Parathyroid adenoma (tissue), 2 donors: Measurements from ENCODE around the gene ALDH1A2.

Experiments
- H2AFZ ChIP-seq: fragments of 300-600 bp; sonication (generic); one replicate; pipeline ENCODE4 v1.7.0; 2017; ENCODE audit warnings: antibody characterized with exemption, mild to moderate bottlenecking
- H3K27ac ChIP-seq: fragments of 300-600 bp; sonication (generic); one replicate; pipeline ENCODE4 v1.7.0; 2017
- H3K27me3 ChIP-seq: fragments of 300-600 bp; sonication (generic); one replicate; pipeline ENCODE4 v1.7.0; 2017; ENCODE audit warnings: low read length; ENCODE audit not compliant: control insufficient read depth, insufficient read depth
- H3K36me3 ChIP-seq: fragments of 300-600 bp; sonication (generic); one replicate; pipeline ENCODE4 v1.7.0; 2017; ENCODE audit warnings: low read length; ENCODE audit not compliant: control insufficient read depth, insufficient read depth
- H3K4me1 ChIP-seq: fragments of 300-600 bp; sonication (generic); one replicate; pipeline ENCODE4 v1.7.0; 2017; ENCODE audit warnings: control low read depth
- H3K4me2 ChIP-seq: fragments of 300-600 bp; sonication (generic); one replicate; pipeline ENCODE4 v1.7.0; 2017; ENCODE audit warnings: low read length
- H3K4me3 ChIP-seq: fragments of 300-600 bp; sonication (generic); one replicate; pipeline ENCODE4 v1.7.0; 2017; ENCODE audit warnings: low read depth, low read length
- H3K79me2 ChIP-seq: fragments of 300-600 bp; sonication (generic); one replicate; pipeline ENCODE4 v1.7.0; 2017; ENCODE audit warnings: control low read depth
- H3K9ac ChIP-seq: fragments of 300-600 bp; sonication (generic); one replicate; pipeline ENCODE4 v1.7.0; 2017; ENCODE audit warnings: mild to moderate bottlenecking
- H3K9me3 ChIP-seq: fragments of 300-600 bp; sonication (generic); one replicate; pipeline ENCODE4 v1.7.0; 2017; ENCODE audit warnings: low read length; ENCODE audit not compliant: control insufficient read depth
- CTCF ChIP-seq: fragments of 300-600 bp; sonication (generic); IDR thresholded peaks from one replicate; pipeline ENCODE4 v1.7.0; 2017; ENCODE audit warnings: antibody characterized with exemption, mild to moderate bottlenecking
- donor health status: primary hyperparathyroidism.

The ALDH1A2 gene

GRCh38 chr15:58074452-58074851 is 8.9 kb upstream of the ALDH1A2 start:
- no peaks in the 10 kb centered on the region for H3K9me3 ChIP-seq
- no peaks in the 10 kb centered on the region for H3K4me1 ChIP-seq
- no peak overlapping the region for H3K27ac ChIP-seq
- no peaks in the 10 kb centered on the region for H3K36me3 ChIP-seq
- H3K79me2 ChIP-seq, result no peaks in the 10 kb centered on the region
- no peak overlapping the region for H3K4me2 ChIP-seq
- TF ChIP-seq CTCF, result no peak
- H3K27me3 ChIP-seq, result no peaks in the 10 kb centered on the region
- H2AFZ ChIP-seq, result no peak overlapping the region
- H3K4me3 ChIP-seq, result no peak overlapping the region
- H3K9ac ChIP-seq, result no peak overlapping the region

- no peak overlapping the region for H3K4me3 ChIP-seq
- H2AFZ ChIP-seq, result no peak overlapping the region
- no peak overlapping the region for H3K4me2 ChIP-seq
- no peak overlapping the region for H3K27ac ChIP-seq
- H3K79me2 ChIP-seq, result no peaks in the 10 kb centered on the region
- H3K9ac ChIP-seq, result no peak overlapping the region
- no peaks in the 10 kb centered on the region for H3K36me3 ChIP-seq
- H3K4me1 ChIP-seq, result no peaks in the 10 kb centered on the region
- no peaks in the 10 kb centered on the region for H3K27me3 ChIP-seq
- H3K9me3 ChIP-seq, result no peaks in the 10 kb centered on the region
- TF ChIP-seq CTCF, result peak; percentile 64
Observed at GRCh38 chr15:58070801-58071418, 5.4 kb upstream of the ALDH1A2 start.

- Histone ChIP-seq H3K79me2 (no peaks in the 10 kb centered on the region), H3K4me2 (no peak overlapping the region), H3K27ac (no peak overlapping the region), H3K36me3 (no peaks in the 10 kb centered on the region), H3K9me3 (no peaks in the 10 kb centered on the region), H3K9ac (no peak overlapping the region), H3K27me3 (peaks cover 5% of the 10 kb centered on the region), H3K4me1 (no peaks in the 10 kb centered on the region), H2AFZ (no peak overlapping the region), H3K4me3 (no peak overlapping the region)
- no peak for TF ChIP-seq CTCF
Observed at GRCh38 chr15:58069008-58069407, 3.5 kb upstream of the ALDH1A2 start.

- Histone ChIP-seq H3K27ac (no peak overlapping the region), H3K4me1 (no peaks in the 10 kb centered on the region), H3K79me2 (no peaks in the 10 kb centered on the region), H3K36me3 (no peaks in the 10 kb centered on the region), H3K9me3 (no peaks in the 10 kb centered on the region), H3K9ac (no peak overlapping the region), H3K4me2 (peak overlapping the region; percentile 43), H3K27me3 (peaks cover 5% of the 10 kb centered on the region), H2AFZ (peak overlapping the region; percentile 70), H3K4me3 (peak overlapping the region; percentile 29)
- TF ChIP-seq CTCF, result peak; percentile 65
Observed at GRCh38 chr15:58066042-58066867, 744 bp upstream of the ALDH1A2 start.
